DMS79 treated with DMSO at 0.1 percent for 48 hours (cell line): Measurements from ENCODE around the gene FSTL5.

Experiments
- DNase-seq: peaks from one replicate; lab custom pipeline; 2025; lab: John Stamatoyannopoulos, UW

Gene FSTL5

DNA sequence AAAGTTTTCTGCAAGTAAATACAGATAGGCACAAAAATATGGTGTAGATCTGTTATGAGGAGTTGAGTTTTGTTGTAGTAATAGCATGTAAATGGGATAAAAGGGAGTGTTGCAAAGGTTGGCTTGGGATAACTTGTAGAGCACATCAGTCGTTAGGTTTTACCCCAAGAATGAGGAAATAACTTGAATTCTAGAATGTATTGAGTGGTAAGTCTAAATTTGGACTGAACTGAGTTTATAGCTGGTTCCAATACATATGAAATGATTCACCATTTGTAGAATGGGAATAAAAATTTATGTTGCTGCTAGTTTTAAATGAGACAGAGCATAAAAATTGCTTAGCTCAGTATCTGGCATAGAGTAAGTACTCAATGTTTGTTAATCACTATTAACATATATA, 719.2 kb downstream of the FSTL5 start:
- no peak for DNase-seq

DNA sequence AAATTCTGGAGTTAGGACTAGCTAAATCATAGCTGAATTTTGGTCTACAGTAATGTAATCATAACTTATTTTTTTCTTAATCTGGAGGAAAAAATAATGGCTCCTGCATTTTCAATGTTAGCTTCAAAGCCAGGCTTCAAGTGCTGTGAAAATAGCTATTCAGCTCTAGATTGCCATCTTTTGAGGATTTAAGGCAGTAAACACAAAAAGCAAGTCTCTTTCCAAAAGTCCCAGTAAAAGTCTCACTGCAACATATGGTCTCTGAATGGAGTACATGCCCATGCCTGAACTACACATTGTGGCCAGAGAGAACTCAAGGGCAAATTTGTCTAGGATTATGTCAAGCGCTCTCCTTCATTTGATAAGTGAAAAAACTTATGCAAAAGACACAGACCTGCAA, 720.9 kb downstream of the FSTL5 start:
- DNase-seq: no peak

DNA sequence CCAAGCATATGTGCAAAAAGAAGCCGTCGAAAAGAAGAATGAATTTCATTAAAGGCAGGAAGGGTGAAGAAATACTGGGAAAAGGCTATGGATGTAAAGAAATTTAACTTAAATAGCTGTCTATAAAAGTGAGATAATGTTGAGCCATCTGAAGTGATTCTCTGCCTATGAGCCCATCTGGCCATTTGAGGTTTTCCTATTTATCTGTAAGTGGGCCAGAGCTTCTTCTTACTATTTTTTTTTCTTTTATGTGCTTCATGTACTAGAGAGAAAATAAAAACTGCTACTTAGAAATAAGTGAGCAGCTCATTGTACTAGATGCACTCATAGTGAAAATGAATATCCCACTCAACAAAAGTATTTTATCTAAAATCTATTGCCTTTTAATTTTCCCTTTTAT, 725.7 kb downstream of the FSTL5 start:
- no peak for DNase-seq

DNA sequence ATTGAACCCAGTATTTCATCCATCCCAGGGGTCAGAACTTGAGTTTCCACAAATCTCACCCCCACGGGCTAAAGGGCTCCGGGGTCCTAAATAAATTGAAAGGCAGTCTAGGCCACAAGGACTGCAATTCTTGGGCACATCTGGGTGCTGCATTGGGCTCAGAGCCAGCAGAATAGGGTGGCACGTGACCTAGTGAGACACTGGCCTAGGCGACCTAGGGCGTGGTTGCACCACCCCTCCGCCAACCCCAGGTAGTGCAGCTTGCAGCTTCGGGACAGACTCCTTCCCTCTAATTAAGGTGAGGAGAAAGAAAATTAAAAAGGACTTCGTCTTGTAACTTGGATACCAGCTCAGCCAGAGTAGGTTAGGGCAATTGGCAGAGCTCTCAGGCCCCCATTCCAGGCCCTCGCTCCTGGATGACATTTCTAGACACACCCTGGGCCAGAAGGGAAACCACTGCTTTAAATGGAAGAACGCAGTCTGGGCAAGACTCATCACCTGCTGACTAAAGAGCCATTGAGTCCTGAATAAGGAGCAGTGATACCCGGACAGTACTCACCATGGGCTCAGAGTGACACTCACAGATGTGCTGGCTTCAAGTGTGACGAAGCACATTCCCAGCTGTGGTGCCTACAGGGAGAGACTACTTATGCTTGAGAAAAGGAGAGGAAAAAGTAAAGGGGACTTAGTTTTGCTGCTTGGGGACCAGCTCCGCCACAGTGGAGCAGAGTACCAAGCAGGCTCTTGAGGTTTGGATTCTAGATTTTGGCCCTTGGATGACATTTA, 735.4 kb downstream of the FSTL5 start:
- DNase-seq: no peak

DNA sequence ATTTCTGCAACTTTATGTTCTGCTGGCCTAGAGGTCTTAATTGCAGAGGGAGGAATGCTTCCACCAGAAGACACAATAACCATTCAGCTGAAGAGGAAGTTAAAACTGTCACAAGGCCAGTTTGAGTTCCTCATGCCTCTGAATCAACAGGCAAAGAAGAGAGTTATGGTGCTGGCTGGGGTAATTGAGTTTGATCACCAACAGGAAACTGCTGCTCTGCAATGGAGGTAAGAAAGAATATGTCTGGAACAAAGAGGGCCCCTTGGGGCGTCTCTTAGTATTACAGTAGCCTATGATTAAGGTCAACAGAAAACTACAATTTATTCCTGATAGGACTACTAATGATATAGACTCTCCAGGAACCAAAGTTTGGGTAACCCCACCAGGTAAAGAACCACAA, 744.0 kb downstream of the FSTL5 start:
- no peak for DNase-seq

DNA sequence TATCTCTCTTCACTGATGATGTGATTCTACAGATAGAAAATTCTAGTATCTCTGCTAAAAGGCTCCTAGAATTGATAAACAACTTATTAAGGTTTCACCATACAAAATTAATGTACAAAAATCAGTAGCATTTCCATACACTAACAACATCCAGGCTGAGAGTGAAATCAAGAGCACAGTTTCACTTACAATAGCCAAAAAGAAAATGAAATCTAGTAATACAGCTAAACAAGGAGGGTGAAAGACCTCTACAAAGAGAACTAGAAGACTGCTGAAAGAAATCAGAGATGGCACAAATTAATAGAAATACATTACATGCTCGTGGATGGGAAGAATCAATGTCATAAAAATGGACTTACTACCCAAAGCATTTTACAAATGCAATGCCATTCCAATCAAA, 751.9 kb downstream of the FSTL5 start:
- DNase-seq: no peak

DNA sequence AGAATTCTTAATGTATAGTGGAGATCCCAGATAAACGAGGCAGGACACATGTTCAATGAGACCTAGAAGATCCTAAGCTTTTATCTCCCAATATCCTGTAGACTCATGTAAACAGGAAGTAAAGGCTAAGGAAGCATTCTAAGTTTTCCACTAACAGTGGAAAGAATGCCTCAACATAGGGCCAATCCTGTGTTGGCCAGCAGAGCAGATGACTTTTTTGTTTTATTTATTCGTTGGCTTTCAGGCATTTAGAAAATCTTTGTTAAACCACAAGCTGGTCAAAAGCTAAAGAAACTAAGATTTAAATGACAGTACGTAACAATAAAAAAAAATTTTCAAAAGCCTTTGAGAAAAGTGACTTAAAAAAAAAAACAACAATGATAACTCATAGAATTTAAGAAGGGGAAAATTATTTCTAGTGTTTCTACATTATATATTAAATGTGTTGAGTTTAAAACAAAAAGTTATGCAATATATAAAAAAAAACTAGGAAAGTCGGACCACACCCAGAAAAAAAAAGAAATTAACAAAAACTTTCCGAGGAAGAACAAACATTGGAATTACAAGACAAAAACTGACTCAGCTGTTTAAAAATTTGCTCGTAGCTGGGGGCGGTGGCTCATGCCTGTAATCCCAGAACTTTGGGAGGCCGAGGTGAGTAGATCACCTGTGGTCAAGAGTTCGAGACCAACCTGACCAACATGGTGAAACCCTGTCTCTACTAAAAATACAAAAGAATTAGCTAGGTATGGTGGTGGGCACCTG, 759.3 kb downstream of the FSTL5 start:
- DNase-seq: no peak

DNA sequence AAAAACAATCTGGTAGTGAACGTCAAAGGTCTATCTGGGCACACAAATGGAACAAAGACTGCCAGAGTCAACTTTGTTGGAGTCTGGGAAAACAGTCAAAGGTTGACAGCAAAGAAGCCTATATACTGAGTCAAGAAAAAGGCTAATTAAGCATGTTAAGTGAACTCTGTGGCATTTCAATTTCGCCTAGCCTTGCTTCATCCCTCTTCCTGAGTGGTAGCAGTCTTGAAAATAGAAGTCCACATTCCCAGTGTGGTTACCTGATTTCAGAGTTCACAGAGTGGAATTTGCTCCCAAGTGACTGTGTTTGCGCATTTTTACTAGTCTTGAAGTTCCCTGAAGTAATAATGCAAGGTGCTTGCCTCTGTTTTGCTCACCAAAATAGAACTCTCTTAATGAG, 760.0 kb downstream of the FSTL5 start:
- DNase-seq: no peak

DNA sequence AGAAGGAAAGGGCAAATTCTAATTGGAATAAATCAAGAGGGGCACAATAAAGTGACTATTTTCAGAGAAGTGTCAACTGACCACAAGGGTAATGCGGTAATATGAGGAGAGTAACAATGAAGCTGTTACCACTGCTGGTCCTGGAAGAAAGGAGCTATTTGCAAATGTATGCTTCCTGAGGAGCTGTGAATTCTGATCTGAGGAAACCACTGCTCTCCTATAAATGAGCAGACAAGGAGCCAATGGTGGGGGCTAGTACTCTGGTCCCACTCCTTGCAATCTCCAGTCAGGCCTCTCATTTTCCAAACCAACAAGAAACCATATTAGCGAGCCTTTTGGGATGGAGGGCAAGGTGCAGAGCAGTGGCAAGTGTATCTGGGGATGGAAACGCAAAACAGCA, 770.2 kb downstream of the FSTL5 start:
- DNase-seq: no peak

DNA sequence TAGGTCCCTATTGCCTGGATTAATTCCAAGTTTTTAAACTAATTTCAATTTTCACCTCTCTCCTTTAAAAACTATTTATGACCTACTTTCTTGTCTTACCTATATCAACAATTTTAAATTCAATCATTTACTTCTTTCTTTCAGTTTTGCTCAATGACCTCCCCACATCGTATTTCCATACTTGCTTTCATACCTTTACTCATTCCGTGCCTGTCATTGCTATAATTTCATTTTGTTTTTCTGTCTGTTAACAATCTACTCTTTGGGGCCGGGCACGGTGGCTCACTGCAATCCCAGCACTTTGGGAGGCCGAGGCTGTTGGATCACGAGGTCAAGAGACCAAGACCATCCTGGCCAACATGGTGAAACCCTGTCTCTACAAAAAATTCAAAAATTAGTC, 781.1 kb downstream of the FSTL5 start:
- no peak for DNase-seq

DNA sequence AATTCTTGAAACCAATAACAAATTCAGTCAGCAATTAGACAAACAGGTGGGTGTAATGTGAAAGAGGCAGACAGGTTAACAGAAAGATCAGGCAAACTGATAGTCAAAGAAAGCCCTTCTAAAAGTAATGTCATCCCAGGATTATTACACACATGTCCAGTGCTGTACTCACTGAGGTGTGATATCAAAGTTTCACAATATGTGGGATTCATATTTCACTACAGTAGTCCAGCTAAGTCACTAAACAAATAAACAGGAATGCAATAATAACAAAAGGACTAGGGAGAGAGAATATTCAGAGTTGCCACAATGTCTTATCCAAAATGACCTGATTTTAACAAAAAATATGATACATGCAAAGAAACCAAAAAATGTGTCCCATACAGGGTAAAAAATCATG, 787.5 kb downstream of the FSTL5 start:
- DNase-seq: no peak

DNA sequence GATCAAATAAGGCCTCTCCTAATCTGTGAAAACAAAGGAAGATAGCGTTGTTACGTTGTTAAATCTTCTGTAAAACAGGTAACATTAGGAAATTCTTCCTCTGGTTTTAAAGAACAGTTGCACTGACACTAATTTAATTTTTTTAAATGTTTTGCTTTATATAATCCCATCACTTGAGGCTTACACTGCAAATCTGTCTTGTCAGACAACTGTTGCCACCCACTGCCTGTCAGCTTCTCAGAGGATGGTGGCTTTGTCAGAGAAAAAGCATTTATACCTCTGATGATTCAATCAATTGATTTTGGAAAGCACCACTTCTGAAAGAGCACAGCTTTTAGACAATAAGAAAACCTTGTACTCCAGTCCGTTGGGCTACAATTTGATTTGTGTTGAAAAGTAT, 799.1 kb downstream of the FSTL5 start:
- DNase-seq: no peak

DNA sequence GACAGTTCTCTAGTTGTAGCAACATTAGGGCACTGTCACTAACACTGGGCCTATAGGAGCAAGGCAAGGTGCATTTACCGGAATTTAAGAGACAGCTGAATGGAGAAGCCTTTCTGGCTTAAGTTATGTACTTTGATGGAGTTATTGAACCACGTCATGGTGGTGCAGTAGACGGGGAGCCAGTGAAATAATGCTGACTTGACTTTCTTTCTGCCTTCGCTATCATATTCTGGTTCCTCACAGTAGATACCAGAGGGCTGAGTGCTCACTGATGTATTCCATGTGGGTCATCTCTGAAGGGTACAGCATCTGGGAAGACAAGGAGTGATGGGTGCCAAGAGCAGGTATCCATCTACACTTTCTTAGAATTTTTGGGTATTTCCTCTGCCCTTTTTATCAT, 802.8 kb downstream of the FSTL5 start:
- DNase-seq: no peak

DNA sequence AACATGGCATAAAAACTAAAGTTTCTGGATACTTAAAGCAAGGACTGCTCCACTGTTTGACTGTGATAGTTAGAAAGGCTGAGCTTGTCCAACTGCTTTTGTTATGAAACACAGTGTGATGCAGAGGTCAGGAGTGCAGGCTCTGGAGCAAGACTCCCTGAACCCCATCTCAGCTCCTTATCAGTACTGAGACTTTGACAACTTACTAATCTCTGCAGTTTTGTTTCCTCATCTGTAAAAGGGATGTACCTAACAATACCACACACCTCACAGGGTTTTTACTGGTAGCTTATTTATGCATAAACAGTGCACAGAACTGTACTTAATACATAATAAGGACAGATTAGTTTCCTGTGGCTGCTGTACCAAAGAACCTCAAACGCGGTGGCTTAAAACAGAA, 804.3 kb downstream of the FSTL5 start:
- no peak for DNase-seq

DNA sequence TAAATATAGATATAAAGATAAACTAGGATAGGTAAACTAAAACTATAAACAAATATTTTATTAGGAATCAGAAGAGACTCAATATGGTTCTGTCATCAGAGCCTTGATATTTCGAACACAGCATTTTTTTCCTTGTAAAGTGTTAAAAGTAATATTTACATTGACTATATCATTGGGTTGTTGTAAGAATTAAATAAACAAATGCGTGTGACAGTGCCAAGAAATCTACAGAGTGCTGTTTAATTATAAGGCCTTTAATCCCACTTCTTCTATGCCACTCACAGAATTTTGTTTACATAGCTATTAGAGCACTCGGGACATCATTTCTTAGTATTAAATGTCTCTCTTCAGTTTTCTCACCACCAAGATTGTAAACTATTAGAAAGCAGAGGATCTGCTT, 807.4 kb downstream of the FSTL5 start:
- DNase-seq: no peak

DNA sequence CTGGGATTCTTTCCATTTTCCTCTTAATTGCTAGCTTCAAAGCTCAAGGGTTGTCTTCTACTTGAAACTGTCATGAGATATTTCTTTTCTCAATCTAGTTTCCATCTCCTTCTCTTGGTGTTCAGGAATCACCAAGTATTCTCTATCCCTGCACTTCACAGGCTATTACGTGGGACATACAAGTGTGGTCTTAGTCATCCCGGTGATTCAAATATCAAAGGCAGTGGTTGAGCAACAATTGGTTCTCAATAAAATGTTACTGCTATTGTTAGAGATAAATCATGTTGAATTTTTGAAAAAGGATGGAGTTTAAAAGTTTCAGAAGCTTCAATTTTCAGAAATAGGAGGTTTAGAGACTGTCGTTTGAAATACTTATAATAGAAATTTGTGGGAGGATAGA, 812.9 kb downstream of the FSTL5 start:
- DNase-seq: no peak

DNA sequence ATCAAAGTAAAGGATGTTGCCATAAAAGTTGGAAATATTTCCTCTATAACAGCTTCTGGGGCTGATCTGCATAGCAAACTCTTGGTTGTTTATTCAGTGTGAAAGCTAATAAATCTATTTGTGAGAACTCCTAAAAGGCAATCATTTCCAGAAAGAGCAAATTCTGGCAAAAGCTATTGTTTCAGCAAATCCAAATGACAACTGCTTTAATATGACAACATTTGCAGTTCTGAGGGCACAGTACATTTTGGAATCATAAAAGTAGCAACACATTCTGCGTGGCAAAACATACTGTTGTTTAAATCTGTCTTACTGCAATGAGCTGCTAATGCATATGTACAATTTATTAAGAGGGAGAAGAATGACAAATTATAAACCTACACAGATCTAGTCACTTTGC, 818.1 kb downstream of the FSTL5 start:
- DNase-seq: no peak

DNA sequence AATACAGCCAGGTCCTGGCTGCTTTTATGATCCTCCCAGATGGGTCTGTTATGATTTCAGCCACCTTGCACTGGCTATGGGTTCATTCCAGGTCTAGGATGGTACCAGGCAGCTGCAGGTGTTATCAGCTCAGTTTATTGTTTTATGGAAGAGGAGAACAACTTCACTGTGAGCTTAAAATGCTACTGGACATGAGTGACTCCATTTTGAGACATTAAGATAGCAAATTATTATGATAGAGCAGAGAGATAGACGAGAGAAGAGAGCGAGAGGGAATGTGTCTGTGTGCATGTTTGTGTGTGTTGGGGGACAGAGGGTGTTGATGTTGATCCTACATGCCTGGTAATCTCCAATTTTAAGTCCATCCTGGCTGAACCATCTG, 820.2 kb downstream of the FSTL5 start:
- DNase-seq: no peak

DNA sequence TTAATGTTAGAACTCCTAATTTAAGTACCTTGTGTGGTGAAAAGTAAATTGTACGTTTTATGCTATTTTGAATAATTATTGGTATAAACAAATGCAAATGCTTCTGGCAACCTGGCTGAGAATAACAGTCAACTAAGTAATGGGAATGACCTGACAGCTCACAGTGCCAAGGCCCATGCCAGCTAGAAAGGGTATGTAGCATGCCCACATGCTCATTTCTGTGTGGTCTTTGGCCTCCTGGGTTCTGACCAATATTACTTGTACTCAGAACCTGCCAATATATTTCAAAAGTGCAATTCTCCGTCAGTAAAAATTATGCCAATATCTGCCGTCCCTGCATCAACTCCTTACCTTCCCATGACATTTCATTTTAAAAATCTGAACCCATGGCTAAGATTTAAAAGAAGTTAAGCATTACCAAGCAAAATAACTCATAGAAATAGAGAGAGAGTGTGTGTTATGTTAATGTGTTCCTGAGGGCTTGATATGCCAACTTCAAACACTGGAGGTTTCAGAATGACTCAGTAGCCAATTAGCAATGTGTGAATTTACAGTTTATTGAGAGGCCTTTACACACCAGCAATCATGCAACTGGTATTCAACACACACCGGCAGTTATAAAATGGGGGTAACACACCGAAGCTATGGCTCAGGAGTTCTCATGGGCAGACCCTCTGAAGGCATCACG, 820.8 kb downstream of the FSTL5 start:
- no peak for DNase-seq

DNA sequence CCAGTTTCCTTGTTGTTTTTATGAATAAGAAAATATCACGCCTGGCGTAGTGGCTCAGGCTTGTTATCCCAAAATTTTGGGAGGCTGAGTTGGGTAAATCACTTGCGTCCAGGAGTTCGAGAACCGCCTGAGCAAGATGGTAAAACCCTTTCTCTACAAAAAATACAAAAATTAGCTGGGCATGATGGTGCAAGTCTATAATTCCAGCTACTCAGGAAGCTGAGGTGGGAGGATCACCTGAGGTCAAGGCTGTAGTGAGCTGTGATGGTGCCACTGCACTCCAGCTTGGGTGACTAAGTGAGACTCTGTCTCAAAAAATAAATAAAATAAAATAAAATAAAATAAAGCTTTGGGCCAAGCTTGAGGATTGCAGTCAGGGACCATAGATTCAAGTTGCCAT, 827.2 kb downstream of the FSTL5 start:
- DNase-seq: no peak

DNA sequence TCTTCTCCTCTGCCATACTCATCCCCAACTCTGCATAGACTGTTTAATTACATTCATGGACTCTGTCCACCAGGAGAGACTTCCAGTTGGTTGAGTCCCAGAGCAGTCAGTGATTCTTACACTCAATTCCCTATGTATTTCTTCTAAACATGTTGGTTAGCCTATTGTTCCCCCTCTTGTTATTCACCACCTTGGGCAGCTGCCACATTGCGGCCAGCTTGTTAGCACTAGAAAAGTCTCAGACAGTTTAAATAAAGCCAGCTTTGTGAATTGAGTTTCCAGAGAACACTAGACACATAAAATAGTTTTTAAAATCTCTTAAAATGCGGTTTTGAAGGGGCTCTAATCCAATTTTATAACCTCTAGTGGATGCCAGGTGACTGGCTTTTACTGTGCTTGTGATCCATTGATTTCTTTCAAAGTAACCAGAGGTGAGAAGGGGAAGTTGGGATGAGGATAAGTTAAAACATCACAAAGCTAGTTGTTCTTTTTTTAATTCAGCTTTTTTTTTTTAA, 827.7 kb downstream of the FSTL5 start:
- no peak for DNase-seq
